ENCODE measurements around the gene PLAAT4.
"Not testable (repeated sequence)": the region's sequence is repeated elsewhere in the genome, so short reads cannot be mapped to it uniquely, and the experiment has no call there.

PLAAT4 gene

GRCh38 chr11:63510360-63511047 lies 26.1 kb upstream of the PLAAT4 start:
- no peak for DNase-seq (ENCODE audit: extremely low read depth in 1 of 2, low read depth in 1 of 2)

- DNase-seq (ENCODE audit: extremely low read depth in 1 of 2, low read depth in 1 of 2), result no peak
These were observed 25.4 kb upstream of the PLAAT4 start for GRCh38 chr11:63511048-63511748.

DNA sequence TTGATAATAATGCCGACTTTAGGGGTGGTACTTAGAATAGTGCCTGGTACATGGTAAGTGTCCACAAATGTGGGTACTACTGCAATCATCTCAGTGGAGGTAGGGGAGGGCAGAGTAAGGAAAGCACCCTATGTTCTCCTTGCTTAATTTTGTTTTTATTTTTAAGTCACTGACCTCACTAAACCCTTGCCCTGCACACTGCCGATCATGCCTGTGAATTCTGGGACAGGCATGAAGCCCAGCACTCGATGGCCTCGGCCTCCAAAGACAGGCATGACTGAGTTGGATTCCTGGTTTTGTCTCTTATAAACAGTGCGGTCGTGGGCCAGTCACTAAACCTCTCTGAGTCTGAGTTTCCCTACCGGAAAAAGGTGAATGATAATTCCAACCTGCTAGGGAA lies 23.8 kb upstream of the PLAAT4 start:
- DNase-seq (ENCODE audit: extremely low read depth in 1 of 2, low read depth in 1 of 2), result no peak

DNA sequence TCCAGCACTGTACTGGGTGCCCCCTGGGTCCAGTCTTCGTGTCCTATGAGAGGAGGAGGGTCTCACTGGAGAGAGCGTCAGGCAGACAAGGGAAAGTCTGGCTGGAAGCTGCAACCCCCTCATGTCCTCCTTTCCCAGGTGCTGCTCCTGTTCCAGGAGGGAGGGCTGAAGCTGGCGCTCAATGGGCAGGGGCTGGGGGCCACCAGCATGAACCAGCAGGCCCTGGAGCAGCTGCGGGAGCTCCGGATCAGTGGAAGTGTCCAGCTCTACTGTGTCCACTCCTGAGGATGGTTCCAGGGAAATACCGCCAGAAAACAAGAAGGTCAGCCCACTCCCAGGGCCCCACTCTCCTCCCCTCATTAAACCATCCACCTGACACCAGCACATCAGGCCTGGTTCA lies 20.5 kb upstream of the PLAAT4 start:
- DNase-seq (ENCODE audit: extremely low read depth in 1 of 2, low read depth in 1 of 2), result no peak

- DNase-seq (ENCODE audit: extremely low read depth in 1 of 2, low read depth in 1 of 2), result no peak
These were observed 19.5 kb upstream of the PLAAT4 start for GRCh38 chr11:63517156-63517555.

DNA sequence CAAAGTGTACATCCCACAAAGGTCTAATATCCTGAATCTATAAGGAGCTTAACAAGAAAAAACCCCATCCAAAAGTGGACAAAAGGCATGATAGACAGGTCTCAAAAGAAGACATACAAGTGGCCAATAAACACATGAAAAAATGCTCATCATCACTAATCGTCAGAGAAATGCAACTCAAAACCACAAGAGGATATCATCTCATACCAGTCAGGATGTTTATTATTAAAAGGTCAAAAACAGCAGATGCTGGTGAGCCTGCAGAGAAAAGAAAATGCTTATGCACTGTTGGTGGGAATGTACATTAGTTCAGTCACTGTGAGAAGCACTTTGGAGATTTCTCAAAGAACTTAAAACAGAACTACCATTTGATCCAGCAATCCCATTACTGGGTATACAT lies 18.1 kb upstream of the PLAAT4 start:
- no peak for DNase-seq (ENCODE audit: extremely low read depth in 1 of 2, low read depth in 1 of 2)

DNA sequence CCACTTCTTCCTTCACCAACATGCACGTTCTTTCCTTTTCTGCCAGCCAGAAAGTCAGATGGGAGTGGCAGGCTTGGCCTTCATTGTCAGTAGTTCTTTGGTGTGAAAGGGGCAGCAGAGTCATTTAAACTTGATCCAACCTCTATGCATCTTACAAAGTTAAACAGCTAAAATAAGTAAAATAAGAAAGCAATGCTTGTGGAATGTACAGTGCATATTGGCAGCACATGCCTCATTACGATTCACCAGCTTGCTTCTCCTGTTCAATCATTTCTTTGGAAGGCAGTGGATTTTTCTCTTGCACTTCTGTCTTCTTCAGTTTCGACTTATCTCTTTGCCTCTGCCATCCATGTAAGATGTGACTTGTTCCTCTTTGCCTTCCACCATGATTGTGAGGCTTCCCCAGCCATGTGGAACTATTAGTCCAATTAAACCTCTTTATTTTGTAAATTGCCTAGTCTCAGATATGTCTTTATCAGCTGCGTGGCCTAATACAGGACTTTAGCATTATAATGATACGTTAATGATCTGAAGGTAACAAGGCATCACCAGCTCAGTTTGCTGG lies 15.9 kb upstream of the PLAAT4 start:
- DNase-seq (ENCODE audit: extremely low read depth in 1 of 2, low read depth in 1 of 2), result no peak

GRCh38 chr11:63521896-63522295 lies 14.7 kb upstream of the PLAAT4 start:
- no peak for DNase-seq (ENCODE audit: extremely low read depth in 1 of 2, low read depth in 1 of 2)

GRCh38 chr11:63523151-63523550 lies 13.5 kb upstream of the PLAAT4 start:
- DNase-seq (ENCODE audit: extremely low read depth in 1 of 2, low read depth in 1 of 2), result no peak

DNA sequence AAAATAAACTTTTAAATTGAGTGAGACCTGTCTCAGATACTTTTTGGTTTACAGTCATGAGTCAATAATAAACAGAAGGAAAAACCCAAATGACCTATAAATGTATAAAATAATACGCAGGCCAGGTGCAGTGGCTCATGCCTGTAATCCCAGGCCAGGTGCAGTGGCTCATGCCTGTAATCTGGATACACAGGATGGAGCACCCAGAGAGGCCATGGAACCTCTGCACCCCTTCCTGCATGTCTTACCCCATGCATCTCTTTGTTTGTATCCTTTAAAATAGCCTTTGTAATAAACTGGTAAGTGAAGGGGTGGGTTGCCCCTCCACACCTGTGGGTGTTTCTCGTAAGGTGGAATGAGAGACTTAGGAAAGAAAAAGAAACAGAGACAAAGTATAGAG lies 8.9 kb upstream of the PLAAT4 start:
- DNase-seq (ENCODE audit: extremely low read depth in 1 of 2, low read depth in 1 of 2), result no peak

DNA sequence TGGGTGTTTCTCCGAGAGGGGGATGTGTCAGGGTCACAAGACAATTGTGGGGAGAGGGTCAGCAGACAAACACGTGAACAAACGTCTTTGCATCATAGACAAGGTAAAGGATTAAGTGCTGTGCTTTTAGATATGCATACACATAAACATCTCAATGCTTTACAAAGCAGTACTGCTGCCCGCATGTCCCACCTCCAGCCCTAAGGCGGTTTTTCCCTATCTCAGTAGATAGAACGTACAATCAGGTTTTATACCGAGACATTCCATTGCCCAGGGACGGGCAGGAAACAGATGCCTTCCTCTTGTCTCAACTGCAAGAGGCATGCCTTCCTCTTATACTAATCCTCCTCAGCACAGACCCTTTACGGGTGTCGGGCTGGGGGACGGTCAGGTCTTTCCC lies 8.5 kb upstream of the PLAAT4 start:
- not testable (repeated sequence) for DNase-seq (ENCODE audit: extremely low read depth in 1 of 2, low read depth in 1 of 2)

GRCh38 chr11:63528729-63529278 lies 7.8 kb upstream of the PLAAT4 start:
- DNase-seq (ENCODE audit: extremely low read depth in 1 of 2, low read depth in 1 of 2), result not testable (repeated sequence)

DNA sequence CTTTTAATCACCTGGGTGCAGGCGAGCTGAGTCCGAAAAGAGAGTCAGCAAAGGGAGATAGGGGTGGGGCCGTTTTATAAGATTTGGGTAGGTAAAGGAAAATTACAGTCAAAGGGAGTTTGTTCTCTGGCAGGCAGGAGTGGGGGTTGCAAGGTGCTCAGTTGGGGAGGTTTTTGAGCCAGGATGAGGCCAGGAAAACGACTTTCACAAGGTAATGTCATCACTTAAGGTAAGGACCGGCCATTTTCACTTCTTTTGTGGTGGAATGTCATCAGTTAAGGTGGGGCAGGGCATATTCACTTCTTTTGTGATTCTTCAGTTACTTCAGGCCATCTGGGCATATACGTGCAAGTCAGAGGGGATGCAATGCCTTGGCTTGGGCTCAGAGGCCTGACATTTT lies 7.2 kb upstream of the PLAAT4 start:
- DNase-seq (ENCODE audit: extremely low read depth in 1 of 2, low read depth in 1 of 2), result not testable (repeated sequence)

- DNase-seq (ENCODE audit: extremely low read depth in 1 of 2, low read depth in 1 of 2), result no peak
These were observed 6.6 kb upstream of the PLAAT4 start for GRCh38 chr11:63530021-63530420.

DNA sequence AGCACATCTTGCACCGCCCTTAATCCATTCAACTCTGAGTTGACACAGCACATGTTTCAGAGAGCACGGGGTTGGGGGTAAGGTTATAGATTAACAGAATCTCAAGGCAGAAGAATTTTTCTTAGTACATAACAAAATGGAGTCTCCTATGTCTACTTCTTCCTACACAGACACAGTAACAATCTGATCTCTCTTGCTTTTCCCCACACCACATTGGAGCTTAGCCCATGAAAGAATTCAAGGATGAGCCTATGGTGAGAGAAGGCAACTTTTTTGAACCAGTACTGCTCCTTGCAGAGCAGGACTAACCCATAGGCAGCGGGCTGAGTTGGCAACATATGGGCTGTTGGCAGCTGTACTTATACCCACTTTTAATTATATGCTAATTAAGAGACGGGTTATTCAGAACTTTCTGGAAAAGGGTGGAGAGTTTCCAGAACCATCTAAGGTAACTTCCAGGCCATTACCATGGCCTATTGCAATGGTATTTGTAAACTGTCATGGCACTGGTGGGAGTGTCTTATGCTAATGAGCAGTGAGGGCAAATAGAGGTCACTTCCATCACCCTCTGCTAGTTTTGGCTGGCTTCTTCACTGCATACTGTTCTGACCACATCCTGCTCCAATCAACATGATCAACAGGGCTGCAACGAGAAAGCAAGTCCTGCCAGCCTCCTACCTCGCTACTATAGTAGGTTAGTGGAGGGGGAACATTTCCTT lies 5.4 kb upstream of the PLAAT4 start:
- DNase-seq (ENCODE audit: extremely low read depth in 1 of 2, low read depth in 1 of 2), result not testable (repeated sequence)

DNA sequence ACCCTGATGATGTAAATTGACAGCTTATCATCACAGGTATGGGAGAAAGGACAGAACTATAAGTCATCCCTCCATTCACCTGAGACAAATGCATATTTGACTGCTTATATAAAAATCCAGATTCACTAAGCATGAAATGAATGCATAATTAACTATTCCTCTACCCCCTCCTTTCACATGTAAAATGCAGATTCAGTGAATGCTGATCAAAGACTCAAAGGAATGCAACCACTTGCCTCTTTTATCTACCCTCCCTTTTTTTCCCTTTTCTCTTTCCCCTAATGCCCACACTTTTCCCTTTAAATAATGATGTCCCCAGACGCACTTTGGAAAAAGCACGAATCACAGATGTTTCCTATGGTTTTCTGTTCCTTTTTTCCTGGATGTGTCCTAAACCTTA lies 4.5 kb upstream of the PLAAT4 start:
- DNase-seq (ENCODE audit: extremely low read depth in 1 of 2, low read depth in 1 of 2), result no peak

DNA sequence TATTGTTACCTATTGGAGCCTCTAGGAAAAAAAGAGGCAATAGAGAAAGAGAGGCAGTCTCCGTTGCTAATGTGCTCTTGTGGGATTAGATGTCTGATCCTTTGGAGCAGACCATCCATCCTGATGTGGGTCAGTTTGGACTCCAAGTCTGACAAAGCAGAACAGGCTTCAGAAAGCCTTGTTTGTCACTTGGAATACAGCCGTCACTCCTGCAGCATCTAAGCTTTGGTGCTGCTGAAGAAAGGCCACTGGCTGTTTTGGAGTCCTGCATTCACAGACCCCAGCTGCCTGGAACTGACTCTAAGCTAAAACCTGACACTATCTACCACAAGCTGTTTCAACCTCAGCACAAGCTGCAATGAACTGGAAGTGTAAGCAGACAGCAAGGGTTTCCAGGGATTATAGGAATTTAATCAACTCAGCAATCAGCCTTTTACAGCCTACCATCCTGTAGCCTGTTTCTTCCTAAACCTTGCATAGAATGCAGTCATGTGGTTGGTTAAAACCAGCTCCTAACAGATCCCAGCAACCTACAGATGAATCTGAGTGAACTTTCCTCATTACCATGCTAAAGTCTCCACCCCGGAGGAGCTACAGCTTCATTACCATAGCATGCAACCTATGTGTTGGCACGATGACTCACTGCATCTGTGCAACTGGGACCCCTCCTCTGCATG lies 3.7 kb upstream of the PLAAT4 start:
- no peak for DNase-seq (ENCODE audit: extremely low read depth in 1 of 2, low read depth in 1 of 2)

- no peak for DNase-seq (ENCODE audit: extremely low read depth in 1 of 2, low read depth in 1 of 2)
These were observed 2.5 kb upstream of the PLAAT4 start for GRCh38 chr11:63534076-63534475.

- DNase-seq (ENCODE audit: extremely low read depth in 1 of 2, low read depth in 1 of 2), result no peak
These were observed 1.6 kb upstream of the PLAAT4 start for GRCh38 chr11:63534895-63535461.

DNA sequence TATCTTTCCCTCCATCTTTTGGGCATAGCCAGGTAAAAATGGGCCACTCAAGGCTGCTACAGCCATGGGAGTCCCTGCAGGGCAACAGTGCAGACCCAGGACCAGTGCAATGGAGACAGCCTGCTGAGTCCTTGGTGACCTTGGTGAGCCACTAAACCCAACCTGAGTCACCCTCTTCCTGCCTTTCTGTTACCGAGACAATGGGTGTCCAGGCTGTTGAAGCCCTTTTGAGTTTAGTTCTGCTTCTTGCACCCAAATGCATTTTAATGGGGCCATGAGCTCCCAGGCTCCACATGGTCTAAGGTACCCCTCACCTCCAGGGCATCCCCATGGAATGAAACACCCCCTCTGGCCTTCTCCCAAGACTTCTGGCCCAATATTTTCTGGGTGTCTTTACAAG lies 874 bp upstream of the PLAAT4 start:
- DNase-seq (ENCODE audit: extremely low read depth in 1 of 2, low read depth in 1 of 2), result no peak
